HG03108 (cell line): Measurements from ENCODE around the gene FLVCR1.
"Not testable (repeated sequence)": the region's sequence is repeated elsewhere in the genome, so short reads cannot be mapped to it uniquely, and the experiment has no call there.

Experiments used
- ATAC-seq: cut with Tn5 transposase; IDR thresholded peaks from one replicate; pipeline ENCODE4 v1.9.1; 2021; ENCODE audit warnings: moderate library complexity; ENCODE audit not compliant: unreplicated experiment

FLVCR1 gene

GRCh38 chr1:212858461-212859265 lies 588 bp downstream of the FLVCR1 start:
- ATAC-seq, result peak; percentile 16

GRCh38 chr1:212860713-212861581 lies 2.9 kb downstream of the FLVCR1 start:
- ATAC-seq, result no peak

- ATAC-seq, result no peak
Observed at GRCh38 chr1:212862111-212862690, 4.1 kb downstream of the FLVCR1 start.

DNA sequence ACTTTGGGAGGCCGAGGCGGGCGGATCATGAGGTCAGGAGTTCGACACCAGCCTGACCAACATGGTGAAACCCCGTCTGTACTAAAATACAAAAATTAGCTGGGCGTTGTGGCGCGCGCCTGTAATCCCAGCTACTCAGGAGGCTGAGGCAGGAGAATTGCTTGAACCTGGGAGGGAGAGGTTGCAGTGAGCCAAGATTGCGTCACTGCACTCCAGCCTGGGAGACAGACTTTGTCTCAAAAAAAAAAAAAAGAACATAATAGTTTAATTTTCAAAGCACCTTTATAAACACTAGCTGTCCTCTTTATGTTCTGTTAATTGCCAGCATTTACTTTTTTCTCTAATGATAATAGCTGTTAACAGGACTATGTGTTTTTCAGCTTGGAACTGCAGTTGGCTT lies 5.3 kb downstream of the FLVCR1 start:
- not testable (repeated sequence) for ATAC-seq

- ATAC-seq, result no peak
Observed at GRCh38 chr1:212864201-212864600, 6.1 kb downstream of the FLVCR1 start.

DNA sequence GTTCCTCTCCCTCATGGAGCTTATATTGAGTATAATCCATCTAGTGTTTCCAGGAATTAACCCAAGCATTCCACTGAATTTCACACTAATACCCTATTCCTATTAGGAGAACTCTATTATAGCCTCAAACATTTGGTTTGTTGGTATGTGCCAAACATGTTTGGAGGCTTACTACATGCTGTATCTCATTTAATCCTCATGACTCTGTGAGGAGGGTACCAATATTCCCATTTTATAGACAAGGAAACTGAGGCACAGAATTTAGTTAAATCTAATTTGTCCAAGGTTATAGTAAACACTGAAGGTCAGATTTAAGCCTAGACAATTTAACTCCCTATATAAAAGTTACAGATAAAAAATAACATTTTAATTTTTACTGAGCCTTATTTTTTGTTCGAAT lies 9.1 kb downstream of the FLVCR1 start:
- ATAC-seq, result no peak

GRCh38 chr1:212871976-212872375 lies 13.9 kb downstream of the FLVCR1 start:
- no peak for ATAC-seq

GRCh38 chr1:212873518-212873917 lies 15.4 kb downstream of the FLVCR1 start:
- peak; percentile 79 for ATAC-seq

GRCh38 chr1:212878418-212878817 lies 20.3 kb downstream of the FLVCR1 start:
- ATAC-seq, result no peak

DNA sequence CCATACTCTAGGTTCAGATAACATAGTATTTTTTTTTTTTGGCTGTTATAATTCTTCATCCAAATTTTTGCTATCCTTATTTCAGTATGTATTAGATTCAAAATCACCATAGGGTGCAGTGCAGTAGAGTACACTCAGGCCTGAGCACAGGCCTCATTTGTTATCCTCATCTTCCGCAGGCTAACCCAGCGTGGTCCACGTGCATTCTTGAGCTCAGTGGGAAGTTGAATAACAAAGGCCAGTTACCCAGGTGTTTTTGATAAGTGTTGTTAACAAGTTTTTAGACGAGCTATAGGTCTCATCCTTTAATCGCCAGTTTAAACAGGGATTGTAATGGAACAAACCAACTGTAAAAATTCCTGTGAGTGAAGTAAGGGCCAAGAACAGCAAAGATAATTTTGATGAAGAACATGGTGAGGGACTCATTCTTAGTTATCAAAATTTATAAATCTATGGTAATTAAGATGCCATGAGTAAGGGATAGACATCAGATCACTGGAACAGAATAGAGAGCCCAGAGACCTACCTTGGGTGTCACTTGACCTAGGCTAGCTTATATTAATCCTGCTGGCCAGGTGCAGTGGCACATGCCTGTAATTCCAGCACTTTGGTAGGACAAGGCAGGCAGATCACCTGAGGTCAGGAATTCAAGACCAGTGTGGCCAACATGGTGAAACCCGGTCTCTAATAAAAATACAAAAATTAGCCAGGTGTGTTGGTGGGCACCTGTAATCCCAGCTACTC lies 22.0 kb downstream of the FLVCR1 start:
- ATAC-seq, result no peak

DNA sequence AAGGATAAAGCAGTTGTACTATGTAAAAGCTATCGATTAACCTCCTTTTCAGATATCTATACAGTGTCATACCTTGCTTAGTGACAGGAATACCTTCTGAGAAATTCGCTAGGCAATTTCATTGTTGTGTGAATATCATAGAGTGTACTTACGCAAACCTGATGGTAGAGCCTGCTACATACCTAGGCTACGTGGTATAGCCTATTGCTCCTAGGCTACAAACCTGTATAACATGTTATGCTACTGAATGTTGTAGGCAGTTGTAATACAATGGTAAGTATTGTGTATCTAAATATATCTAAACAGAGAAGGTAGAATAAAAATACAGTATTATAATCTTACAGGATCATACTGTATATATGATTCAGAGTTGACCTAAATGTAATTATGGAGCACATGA lies 26.5 kb downstream of the FLVCR1 start:
- no peak for ATAC-seq

GRCh38 chr1:212892108-212892507 lies 34.0 kb downstream of the FLVCR1 start:
- ATAC-seq, result no peak

DNA sequence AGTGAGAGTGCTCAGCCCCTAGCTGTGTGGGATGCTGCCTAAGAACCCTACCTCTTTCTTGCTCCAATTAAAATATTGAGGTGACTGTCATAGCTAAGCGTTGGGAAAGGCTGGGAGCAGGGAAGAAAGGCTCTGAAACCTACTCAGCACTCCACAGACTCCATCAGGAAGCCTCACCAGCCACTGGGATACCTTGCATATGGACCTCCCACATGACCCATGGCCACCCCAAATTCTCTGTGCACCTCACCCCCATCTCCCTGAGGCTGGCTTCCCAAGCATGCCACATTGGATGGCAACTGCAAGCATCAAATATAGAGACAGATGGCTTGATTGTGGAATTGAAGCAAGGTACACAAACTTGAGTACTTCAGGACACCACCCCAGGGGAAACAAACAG lies 41.8 kb downstream of the FLVCR1 start:
- ATAC-seq, result no peak

DNA sequence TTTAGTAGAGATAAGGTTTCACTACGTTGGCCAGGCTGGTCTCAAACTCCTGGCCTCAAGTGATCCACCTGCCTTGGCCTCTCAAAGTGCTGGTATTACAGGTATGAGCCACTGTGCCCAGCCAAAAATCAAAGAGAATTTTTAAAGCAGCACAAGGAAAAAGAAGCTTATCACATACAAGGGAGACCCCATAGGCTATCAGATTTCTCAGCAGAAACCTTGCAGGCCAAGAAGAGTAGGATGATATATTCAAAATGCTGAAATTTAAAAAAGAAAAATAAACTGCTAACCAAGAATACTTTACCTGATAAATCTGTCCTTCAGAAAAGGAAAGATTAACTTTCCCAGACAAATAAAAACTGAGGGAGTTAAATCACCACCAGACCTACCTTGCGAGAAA lies 43.2 kb downstream of the FLVCR1 start:
- no peak for ATAC-seq

GRCh38 chr1:212902054-212902453 lies 44.0 kb downstream of the FLVCR1 start:
- ATAC-seq, result no peak

DNA sequence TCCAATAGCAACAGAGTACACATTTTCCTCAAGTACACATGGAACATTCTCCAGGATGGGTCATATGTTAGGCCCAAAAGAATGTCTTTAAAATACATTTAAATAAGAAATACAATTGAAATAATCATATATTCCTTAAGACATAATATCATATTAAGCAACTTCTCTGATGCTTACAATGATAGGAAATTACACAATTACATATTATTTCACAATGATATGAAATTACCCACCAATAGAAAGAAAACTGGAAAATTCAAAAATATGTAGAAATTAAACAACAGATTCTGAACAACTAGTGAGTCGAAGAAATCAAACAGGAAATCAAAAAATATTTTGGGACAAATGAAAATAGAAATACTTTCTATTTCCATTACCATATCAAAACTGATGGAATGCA lies 45.6 kb downstream of the FLVCR1 start:
- ATAC-seq, result no peak

GRCh38 chr1:212908071-212908470 lies 50.0 kb downstream of the FLVCR1 start:
- not testable (repeated sequence) for ATAC-seq

DNA sequence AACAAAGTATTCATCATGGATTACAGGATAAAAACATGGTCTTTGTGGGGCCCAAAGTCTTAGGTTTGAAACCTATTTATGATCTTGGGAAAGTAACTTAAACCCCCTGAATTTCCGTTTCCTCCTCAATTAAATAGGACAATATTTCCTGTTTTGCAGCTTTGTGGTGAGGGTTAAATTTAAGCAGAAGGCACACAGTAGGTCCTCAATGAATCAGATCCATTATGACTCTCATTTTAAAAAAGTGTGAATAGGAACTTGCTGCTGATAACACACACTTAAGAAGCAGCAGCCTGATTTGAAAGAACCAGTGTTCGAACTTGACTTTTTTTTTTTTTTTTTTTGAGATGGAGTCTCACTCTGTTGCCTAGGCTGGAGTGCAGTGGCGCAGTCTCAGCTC lies 50.9 kb downstream of the FLVCR1 start:
- no peak for ATAC-seq

GRCh38 chr1:212909652-212910063 lies 51.6 kb downstream of the FLVCR1 start:
- ATAC-seq, result no peak

DNA sequence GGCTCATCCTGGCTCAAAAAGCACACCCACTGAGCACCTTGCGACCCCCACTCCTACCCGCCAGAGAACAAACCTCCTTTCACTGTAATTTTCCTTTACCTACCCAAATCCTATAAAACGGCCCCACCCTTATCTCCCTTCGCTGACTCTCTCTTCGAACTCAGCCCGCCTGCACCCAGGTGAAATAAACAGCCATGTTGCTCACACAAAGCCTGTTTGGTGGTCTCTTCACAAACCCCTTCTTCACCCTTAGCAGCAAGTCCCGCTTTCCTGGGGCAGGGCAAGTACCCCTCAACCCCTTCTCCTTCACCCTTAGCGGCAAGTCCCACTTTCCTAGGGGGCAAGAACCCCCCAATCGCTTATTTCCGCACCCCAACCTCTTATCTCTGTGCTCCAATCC lies 52.1 kb downstream of the FLVCR1 start:
- ATAC-seq, result not testable (repeated sequence)

DNA sequence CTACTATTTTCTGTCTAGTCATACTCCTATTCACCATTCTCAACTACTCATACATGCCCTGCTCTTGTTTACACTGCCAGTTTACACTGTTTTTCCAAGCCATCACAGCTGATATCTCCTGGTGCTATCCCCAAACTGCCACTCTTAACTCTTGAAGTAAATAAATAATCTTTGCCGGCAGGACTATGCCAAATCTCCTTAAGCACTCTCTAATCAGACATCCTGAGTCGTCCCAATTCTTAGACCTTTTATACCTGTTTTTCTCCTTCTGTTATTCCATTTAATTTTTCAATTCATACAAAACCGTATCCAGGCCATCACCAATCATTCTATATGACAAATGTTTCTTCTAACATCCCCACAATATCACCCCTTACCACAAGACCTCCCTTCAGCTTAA lies 55.6 kb downstream of the FLVCR1 start:
- ATAC-seq, result not testable (repeated sequence)
